Measurements from ENCODE around the gene KRI1. TPM values are rescaled to one million over a fixed set of nuclear protein-coding genes. Genes with fewer than 3 reads are reported as not detected.

KRI1 gene
- total and polyA plus RNA-seq, 2 donors (not counting 3 experiments of a cell fraction or from before 2014, with no cell fraction given), result 6.7 to 25.7 TPM

GRCh38 chr19:10518444-10519361 is 47.1 kb downstream of the KRI1 start:
- H3K4me2 ChIP-seq (ENCODE audit: insufficient read depth, low read length), result peak overlapping the region; percentile 8
- H3K9ac ChIP-seq (replicated peaks; ENCODE audit: extremely low read depth, insufficient read depth, low read length), result no peak overlapping the region
- no peaks in the 10 kb centered on the region for H3K9me3 ChIP-seq (replicated peaks; ENCODE audit: control insufficient read depth, insufficient read depth, low read length)
- H3K9me1 ChIP-seq (replicated peaks; ENCODE audit: control insufficient read depth, extremely low read depth, insufficient read depth, low read length), result no peaks in the 10 kb centered on the region
- H3K79me2 ChIP-seq (ENCODE audit: control insufficient read depth, insufficient read depth, low read length), result no peaks in the 10 kb centered on the region
- H3K4me3 ChIP-seq (replicated peaks in 1 of 3; ENCODE audit: insufficient read depth in 1 of 3, low read depth in 1 of 3, low read length in 3 of 3), result no peak overlapping the region
- dilution Hi-C loops (cut with MboI; ENCODE audit: extremely low pct_ligation_motif_present, low sequenced_read_pairs), result no loop called here
- POLR2A ChIA-PET, result interaction anchor here (0.6 kb wide), 1 partner anchor 139 kb away, joined by 3 read pairs; no protein-coding TSS in a partner anchor
- no peak for DNase-seq (ENCODE audit: low read depth, low spot score)
- intact Hi-C loops (cut with micrococcal nuclease), result no loop called here
- H2AFZ ChIP-seq (ENCODE audit: low read depth, low read length), result no peak overlapping the region
- no TSS peak for BruUV-seq (replicated peaks)
- CTCF ChIA-PET, result interaction anchor here (1.0 to 2.2 kb wide), 4 partner anchors 13 to 181 kb away, joined by 4 to 12 read pairs (median 5); no protein-coding TSS in a partner anchor
- H3K27ac ChIP-seq (ENCODE audit: insufficient read depth, low read depth, low read length), result no peak overlapping the region
- TF ChIP-seq FOS (IDR thresholded peaks at IDR 0.05; ENCODE audit: borderline replicate concordance, insufficient read depth, low read length) (no peak), EZH2 (IDR thresholded peaks at IDR 0.05; ENCODE audit: borderline replicate concordance, low read depth, low read length, severe bottlenecking) (no peak), MAX (IDR thresholded peaks at IDR 0.05; ENCODE audit: insufficient read depth, insufficient read length) (no peak), JUN (IDR thresholded peaks at IDR 0.05; ENCODE audit: borderline replicate concordance, insufficient read depth, insufficient read length, low read depth) (no peak), GATA2 (IDR thresholded peaks at IDR 0.05; ENCODE audit: insufficient read depth, insufficient read length, low read depth, low read length) (no peak)
- no peaks in the 10 kb centered on the region for H3K36me3 ChIP-seq (ENCODE audit: control insufficient read depth in 2 of 2, extremely low read depth in 1 of 2, insufficient read depth in 2 of 2, low read length in 2 of 2)
- H4K20me1 ChIP-seq (replicated peaks; ENCODE audit: control insufficient read depth, extremely low read depth, insufficient read depth, low read length), result no peaks in the 10 kb centered on the region
- FAIRE-seq, result no peak
- peaks cover 44 to 56% of the 10 kb centered on the region in 2 experiments for H3K27me3 ChIP-seq (ENCODE audit: control insufficient read depth in 2 of 2, insufficient read depth in 2 of 2, low read length in 2 of 2)
- H3K4me1 ChIP-seq (ENCODE audit: control insufficient read depth, extremely low read depth, insufficient read depth, low read length), result peaks cover 2% of the 10 kb centered on the region
